HG02840 (cell line): Measurements from ENCODE around the gene UBE2D4.

Experiments
- ATAC-seq: cut with Tn5 transposase; IDR thresholded peaks from one replicate; pipeline ENCODE4 v1.9.1; 2021; ENCODE audit warnings: mild to moderate bottlenecking, moderate library complexity, moderate number of reproducible peaks; ENCODE audit not compliant: unreplicated experiment, low FRiP score

UBE2D4 gene

DNA sequence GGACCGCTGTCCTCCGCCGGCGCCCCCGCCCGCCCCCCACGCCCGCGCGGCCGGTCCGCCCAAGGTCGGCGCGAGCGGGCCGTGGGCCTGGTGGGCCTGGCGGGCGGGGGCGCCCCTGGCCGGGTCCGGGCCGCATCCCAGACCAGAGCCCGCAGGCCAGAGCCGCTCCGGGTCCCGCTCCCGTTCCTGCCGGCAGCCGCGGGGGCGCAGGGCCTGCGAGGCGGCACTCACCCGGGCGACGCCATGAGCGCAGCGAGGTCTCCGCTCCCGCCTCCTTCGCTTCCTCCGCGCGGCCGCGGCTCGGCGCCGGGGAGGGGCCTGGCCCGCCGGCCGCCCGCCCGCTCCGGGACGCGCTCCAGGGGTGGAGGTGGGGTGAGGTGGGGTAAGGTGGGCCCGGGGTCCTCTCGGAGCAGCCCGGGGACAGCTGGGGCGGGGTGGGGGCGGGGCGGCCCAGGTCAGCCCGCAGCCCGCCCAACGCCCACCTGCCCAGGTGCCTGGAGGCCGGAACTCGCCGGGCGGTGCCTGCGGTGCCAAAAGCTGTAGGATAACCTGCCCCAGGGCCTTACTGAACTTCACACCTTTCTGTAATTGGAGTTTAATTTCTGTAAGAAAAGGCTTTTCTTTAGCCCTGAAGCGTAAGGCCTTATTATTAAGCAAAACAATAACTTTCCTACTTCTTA, 19.8 kb upstream of the UBE2D4 start, which contains the start of gene URGCP:
Gene URGCP (minus strand): TSS at position 266 of the 680 bp plus-strand sequence. CDS start 21 bp downstream, at position 245.
- peak; percentile 65 for ATAC-seq

DNA sequence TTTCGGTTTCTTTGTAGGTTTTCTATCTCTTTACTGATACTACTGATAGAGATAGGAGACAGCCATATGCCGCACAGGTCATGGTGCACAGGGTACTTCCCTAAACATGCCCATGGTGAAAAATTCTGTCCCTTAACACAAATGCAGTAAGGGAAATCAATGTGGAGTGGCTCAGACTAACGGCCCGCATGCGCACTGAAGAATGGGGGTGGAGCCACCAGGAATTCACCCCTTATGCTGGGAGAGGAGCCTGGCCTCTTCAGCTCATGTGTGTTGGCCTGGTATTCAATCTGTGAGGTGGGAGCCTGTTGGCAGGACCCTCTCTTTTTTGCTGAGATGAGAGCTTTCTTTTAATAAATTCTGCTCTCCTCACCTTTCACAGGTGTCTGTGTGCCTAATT, 11.4 kb upstream of the UBE2D4 start:
- ATAC-seq = no peak

DNA sequence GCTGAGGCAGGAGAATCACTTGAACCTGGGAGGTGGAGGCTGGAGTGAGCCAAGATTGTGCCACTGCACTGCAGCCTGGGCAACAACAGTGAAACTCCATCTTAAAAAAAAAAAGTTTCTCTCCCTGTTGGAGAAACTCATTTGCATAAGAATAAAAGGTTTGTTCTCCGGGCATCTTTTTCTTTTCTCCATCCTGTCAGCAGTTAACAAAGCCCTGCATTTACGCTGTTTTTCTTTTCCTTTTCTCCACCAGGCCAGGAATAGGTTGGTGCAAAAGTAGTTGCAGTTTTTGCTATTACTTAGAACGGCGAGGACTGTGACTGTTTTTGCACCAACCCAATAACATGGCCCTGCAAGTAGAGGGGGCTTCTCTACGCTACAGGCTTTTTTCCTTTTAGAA, 10.3 kb upstream of the UBE2D4 start:
- no peak for ATAC-seq

DNA sequence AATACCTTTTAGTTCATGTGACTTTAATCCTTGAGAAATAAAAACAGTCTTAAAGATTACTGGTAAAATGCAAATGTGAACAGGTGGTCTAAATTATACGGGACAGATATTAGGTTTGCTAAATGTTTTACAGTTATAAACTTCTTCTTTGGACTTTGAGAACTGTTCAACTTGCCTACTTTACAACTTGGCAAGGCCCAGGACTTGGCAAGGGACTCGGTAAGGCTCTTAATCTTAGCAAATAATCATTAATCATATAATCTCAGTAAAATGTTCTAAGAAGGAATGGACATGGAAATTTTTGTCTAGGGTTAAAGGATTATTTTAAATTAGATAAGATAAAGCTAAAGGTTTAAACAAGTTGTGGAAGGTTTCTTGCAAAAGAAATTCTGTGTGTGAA, 4.8 kb upstream of the UBE2D4 start:
- ATAC-seq = no peak

DNA sequence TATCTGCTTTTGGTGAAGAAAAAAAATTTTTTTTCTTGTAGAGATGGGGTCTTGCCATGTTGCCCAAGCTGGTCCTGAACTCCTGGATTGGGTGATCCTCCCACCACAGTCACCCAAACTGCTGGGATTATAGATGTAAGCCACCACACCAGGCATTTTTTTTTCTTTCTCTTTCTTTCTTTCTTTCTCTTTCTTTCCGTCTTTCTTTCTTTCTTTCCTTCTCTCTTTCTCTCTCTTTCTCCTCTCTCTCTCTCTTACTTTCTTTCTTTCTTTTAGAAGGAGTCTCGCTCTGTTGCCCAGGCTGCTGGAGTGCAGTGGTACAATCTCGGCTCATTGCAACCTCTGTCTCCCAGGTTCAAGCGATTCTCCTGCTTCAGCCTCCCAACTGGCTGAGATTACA, 3.5 kb upstream of the UBE2D4 start:
- no peak for ATAC-seq

DNA sequence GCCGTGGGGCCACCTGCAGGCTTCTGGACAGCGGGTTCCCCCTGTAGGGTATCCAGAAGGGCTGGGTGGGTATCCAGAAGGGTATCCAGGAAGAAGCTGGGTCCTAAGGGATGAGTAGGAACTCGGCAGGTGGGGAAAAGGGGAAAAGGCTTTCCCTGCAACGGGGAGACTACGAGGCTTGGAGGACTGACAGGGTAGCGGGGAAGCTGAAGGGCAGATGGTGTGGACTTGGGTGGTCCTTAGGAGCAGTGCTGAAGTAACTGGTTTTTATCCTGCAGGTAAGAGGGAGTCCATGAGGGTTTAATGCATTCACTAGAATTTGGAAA, 525 bp downstream of the UBE2D4 start:
- ATAC-seq = no peak

DNA sequence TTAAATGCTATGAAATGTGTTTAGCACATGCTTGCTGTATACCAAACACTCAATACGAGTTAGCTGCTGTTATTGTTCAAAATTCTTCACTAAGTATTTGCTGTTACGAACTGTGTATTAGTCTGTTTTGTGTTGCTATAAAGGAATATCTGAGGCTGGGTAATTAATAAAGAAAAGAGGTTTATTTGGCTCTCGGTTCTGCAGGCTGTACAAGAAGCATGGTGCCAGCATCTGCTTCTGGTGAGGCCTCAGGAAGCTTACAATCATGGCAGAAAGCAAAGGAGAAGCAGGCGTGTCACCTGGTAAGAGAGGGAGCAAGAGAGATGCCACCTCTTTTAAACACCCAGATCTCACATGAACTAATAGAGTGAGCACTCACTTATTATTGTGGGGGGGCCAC, 1.6 kb downstream of the UBE2D4 start:
- no peak for ATAC-seq

DNA sequence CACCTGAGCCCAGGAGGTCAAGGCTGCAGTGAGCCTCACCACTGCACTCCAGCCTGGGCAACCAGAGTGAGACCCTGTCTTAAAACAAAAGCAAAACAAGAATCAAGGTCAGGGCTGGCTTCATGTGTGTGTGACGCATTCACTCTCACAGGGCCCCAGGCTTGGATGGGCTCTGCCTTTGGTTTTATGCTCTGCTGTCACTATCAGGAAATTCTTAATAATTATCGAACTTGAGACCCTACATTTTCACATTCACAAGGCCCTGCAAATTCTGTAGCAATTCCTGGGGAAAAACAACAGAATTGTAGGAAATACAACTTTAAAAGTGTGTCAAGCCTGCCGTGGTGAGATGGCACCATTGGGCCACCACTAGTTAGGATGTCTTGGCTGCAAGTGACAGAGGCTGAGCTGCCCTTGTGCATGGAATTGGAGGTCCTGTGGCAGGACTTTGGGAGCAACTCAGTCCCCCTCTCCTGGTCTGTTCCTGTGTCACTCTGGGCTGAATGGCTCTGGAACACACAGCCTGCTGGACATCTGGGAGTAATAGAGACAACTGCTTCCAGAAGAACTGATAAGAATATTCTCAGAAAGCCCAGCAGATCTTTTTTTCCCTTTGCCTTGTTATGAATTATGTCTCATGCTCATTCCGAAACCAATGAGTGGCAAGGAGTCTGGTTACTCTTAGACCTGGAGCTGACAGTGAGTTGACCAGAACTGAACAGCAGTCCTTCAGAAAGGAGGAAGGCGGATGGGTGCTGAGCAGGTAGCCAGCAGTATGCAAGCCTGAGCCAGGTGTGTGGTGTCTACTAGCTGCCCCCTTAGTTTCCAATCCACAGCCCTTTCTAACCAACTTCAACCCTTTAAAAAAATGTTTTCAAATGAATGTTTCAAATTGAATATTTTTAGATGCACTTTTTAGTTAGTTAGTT, 3.6 kb downstream of the UBE2D4 start:
- ATAC-seq = no peak

DNA sequence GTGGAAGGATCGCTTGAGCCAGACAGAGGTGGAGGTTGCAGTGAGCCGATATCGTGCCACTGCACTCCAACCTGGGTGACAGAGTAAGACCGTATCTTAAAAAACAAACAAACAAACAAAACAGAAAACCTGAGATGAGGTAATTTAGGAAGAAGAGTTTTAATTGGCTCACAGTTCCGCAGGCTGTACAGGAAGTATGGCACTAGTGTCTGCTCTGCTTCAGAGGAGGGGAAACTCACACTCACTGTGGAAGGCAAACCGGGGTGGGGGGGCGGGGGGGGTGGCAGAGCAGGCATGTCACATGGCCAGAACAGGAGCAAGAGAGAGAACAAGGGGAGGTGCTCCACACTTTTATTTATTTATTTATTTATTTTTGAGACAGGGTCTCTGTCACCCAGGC, 5.1 kb downstream of the UBE2D4 start:
- ATAC-seq = no peak

DNA sequence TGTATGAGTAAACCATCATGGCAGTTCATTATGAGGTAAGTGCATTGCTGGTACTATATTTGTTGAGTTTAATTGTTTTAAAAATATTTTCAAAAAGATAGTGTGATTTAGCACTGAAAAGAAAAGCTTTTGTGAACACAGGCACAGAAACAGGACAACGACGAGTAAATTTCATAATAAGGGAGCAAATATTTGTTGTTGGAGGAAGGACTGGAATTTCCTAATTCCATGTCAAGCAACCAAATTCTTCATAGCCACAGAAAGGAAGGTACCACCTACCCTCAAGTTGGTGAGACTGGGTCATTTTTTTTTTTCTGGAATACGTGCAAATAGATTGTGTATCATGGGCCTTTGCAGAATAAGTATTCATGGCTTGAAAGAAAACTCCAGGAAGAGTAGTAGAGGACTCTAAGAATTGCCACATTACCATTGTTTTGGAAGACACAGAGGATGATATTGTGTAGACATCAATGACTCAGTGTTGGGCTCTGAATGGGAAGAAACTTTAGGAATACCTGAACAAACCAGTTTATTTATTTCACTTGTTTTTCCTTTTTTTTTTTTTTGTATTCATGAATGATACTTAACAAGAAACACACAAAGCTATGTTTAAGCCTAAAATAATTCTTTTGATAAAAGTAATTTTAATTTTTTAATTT, 7.8 kb downstream of the UBE2D4 start:
- ATAC-seq = no peak

DNA sequence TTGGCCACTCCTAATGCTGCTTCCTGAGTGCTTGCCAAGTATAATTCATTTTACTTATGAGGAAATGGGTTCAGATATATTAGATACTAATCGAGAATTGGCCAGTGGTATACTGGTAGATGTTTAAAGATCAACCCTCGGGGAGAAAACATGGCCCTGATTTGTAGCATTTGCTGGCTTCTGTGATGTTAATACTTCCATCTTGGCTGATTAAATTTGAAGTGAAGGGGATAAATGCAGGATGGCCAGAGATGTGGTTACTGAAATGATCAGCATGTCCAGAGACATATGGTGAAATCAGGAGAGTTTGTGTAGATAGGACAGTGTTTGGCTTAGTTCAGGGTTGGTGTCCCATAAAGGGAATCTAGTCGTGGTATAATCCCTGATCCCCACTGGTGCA, 11.2 kb downstream of the UBE2D4 start:
- no peak for ATAC-seq

DNA sequence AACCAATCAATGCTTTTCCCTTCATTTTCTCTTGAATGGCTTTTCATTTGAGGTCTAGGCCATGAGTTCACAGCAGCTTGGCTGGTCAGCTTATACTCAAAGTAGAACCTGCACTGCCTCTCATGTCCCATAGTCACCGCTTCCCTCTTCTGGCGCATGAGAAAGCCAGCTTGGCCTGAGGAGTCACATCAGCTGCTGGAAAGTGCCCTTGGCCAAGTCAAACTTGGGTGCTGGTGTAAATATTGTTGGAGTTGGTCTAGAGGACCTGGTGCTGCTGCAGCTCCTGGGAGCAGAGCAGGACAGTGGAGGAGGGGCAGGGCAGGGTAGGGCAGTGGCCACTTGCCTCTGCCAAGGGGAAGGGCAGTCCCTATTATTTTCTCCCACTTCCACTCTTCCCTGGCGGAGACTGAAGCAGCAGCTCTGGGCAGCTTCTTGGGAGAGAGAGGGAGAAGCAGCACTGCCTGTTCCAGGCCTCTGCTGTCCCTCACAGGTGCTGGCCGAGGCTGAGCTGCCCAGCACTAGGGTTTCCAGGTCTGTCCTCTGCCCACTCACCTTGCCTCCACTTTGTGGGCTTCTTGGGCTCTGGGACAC, 12.8 kb downstream of the UBE2D4 start:
- no peak for ATAC-seq

DNA sequence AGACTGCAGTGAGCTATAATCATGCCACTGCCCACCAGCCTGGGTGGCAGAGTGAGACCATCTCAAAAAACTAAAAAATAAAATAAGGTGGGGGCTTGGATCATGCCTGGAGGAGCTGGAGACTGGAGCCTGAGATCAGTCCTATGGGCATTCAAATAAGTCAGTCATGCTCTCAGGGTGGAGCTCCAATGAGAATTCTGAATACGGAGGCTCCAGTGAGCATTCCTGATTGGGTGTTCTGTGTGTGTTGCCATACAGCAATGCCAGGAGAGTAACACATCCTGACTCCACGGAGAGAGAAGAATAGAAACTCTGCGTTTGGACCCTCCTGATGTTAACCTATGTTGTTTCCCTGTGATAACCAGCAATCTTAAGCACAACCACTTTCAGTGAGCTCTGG, 16.0 kb downstream of the UBE2D4 start:
- ATAC-seq = no peak

DNA sequence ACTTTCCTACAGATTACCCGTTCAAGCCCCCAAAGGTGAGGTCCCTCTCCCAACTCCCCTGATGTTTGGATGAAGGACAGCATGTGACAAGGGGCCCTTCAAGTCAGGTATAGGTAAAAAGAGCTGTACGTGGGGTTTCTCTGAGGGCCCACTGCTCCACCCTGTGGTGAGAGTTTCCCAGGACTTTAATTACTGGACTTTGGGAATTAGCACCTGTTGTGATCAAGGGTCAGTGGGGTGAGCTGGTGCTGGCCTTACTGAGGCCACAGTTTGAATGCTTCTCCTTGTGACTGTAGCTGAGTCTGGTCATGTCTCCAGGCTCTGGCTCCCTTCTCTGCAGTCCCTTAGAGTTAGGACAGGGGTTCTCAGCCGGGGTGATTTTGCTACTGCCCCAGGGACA, 16.8 kb downstream of the UBE2D4 start:
- no peak for ATAC-seq

DNA sequence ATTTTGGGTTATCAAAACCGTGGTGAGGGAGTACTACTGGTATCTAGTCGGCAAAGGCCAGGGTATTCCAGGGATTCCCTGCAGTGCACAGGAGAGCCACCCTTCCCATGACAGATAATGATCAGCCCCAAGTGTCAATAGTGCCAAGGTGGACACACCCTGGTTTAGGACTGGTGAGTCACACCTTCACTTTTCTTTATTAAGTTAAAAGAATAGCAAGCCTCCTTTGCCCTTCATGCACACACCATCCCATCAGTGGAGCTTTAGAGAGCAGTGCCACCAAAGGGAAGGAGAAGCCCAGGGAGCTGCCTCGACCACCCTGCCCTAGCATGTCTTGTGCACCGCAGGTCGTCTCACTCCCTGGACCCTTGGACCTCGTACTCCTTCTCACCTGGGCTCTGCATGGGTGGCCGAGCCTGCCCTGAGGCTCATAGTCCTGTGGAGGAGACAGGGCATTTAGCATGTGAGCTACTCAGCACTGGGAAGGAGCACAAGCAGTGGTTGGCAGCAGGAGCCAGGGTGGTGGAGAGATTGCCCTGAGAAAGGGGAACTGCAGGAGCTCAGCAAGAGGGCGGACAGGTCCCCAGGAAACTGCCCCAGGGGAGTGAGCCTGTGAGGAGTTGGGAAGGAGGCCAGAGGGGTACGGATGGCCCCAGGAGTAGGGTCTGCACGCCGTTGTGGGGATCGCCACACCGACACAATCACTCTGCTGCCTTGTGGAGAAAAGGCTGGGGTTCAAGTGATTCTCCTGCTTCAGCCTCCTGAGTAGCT, 17.4 kb downstream of the UBE2D4 start:
- no peak for ATAC-seq

DNA sequence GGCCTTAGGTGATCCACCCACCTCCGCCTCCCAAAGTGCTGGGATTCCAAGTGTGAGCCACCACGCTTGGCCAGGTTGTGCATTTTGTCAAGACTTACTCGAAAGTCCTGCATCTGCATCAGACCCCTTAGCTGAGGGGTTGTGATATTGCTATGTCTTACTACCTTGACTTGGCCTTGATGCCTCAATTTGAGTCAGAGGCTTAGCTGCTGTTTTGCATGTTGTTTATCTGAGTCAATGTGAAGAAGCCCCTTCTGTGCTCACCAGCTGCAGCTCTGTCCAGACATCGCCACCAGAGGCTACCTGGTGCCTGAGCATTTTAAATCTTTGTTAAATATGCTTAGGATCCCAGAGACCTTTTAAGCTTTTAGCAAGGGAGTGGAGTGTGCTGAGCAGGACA, 18.1 kb downstream of the UBE2D4 start:
- no peak for ATAC-seq

DNA sequence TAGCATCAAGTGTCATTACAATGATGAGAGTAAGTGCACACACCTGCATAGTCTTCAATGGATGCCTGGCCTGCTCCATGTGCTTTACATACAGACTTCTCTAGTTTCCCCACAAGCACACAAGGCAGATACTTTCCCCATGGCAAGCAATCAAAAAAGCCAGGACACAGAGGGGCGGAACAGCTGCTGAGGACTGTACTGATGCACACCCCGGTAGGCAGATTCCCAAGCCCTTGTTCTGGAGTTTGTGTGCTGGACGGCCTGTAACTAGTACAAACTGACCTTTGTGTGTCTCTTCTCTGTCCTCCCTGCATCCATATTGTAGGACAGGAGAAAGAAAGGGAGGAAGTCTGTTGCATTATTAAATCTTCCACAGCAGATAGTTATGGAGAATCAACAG, 25.8 kb downstream of the UBE2D4 start:
- no peak for ATAC-seq

DNA sequence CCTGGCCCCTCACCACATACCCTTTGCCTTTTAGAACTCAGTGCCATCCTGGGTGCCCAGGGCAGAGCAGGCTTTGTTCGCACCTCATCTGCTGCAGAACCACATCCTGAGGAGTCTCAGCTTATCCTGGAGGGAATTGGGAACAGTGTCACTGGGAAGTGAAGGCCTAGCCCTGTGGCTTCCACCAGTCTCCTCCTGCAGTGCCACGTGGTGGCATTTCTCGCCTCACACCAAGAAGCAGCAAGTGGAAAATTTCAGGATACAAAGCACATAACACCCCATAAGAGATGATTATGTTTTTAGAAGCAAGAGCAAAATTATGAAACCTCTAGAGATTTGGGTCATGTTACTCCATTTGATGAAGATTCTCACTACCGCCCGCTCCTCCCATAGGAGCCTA, 26.8 kb downstream of the UBE2D4 start:
- ATAC-seq = no peak

DNA sequence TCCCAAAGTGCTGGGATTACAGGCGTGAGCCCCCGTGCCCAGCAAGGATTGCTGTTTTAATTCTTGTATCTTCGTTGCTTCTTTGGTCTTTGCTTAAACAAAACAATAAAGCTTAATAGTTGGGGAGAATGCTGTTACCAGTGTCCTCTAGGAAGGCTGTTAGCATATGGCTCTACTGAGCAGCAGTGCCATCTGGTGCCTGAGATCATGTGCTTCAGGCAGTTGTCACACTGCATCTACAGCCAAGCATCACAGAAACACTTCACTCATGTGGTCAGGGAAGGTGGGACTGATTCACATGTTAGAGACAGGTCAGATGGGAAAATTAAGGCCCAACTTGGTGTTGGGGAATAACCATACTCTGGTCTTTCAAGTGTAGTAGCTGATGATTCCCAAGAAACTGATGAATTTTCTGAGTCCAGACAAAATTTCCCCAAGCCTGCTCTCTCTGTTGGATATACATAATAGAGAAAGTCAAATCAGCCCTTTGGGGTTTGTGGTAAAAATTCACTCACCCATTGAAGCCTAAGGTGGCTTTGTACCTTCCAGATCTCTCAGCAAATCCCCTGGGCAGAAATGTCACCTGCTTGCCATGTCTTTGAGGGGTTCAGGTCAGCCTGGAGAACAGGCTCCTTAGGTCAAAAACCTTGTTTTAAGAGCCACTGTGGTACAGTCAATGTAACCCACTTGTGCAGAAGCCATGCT, 28.4 kb downstream of the UBE2D4 start:
- no peak for ATAC-seq

DNA sequence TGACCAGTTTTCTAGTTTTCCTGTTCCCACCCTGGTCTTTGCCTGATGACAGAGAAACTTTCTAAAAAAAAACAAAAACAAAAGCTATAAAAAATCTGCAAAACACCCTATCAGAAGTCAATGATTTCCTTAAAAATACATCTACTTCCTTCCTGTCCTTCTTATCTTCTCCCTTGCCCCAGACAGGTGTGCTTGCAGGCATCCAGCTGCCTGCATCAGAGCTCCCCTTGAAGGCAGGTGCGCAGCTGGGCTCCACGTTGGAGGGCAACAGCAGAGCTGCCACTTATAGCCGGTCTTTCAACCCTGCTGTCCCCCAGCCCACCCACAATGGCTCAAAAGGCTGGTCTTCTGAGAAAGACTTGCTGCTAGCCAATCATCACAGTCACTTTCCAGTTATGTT, 29.8 kb downstream of the UBE2D4 start:
- no peak for ATAC-seq
